Fibroblast of lung (primary cell): ENCODE data around the gene TBC1D22B. TPM values are rescaled to one million over a fixed set of nuclear protein-coding genes. Genes with fewer than 3 reads are reported as not detected.
"Not testable (repeated sequence)": the region's sequence is repeated elsewhere in the genome, so short reads cannot be mapped to it uniquely, and the experiment has no call there.

Experiments used
- DNase-seq, 2 donors: peaks; one replicate each; pipeline versions ENCODE4 v3.0.0 to v3.0.0-alpha.2; 2010; ENCODE audit warnings: low read depth in 2 of 2
- H2AFZ ChIP-seq: 2 replicates; pipeline ENCODE4 v1.5.1; 2012; ENCODE audit warnings: low read length, control low read depth, inconsistent platforms
- H3K27ac ChIP-seq: 2 replicates; pipeline ENCODE4 v1.5.1; 2011; ENCODE audit warnings: low read length, control low read depth; ENCODE audit not compliant: insufficient read depth
- H3K27me3 ChIP-seq: 2 replicates; pipeline ENCODE4 v1.5.1; 2011; ENCODE audit warnings: mild to moderate bottlenecking, low read length; ENCODE audit not compliant: control insufficient read depth, insufficient read depth
- H3K36me3 ChIP-seq: 2 replicates; pipeline ENCODE4 v1.5.1; 2011; ENCODE audit warnings: low read length; ENCODE audit not compliant: control insufficient read depth, insufficient read depth
- H3K4me1 ChIP-seq: 2 replicates; pipeline ENCODE4 v1.5.1; 2011; ENCODE audit warnings: low read length; ENCODE audit not compliant: control insufficient read depth, insufficient read depth; ENCODE audit errors: extremely low read depth
- H3K4me2 ChIP-seq: 2 replicates; pipeline ENCODE4 v1.5.1; 2011; ENCODE audit warnings: low read length, control low read depth; ENCODE audit not compliant: insufficient read depth; ENCODE audit errors: extremely low read depth
- H3K4me3 ChIP-seq, 4 experiments: fragments of 200-600 bp in 1 of 4; sonication (generic) in 1 of 4; replicated peaks in 1 of 4; 2 replicates each; pipeline ENCODE4 v1.5.1; 2011 to 2016; ENCODE audit warnings: low read length in 4 of 4, low read depth in 3 of 4, mild to moderate bottlenecking in 3 of 4, control low read depth in 2 of 4, inconsistent platforms in 1 of 4, mixed read lengths in 1 of 4; ENCODE audit not compliant: insufficient read depth in 1 of 4; ENCODE audit errors: control extremely low read depth in 1 of 4
- H3K79me2 ChIP-seq: 2 replicates; pipeline ENCODE4 v1.5.1; 2012; ENCODE audit warnings: mild to moderate bottlenecking, low read length, inconsistent platforms; ENCODE audit not compliant: control insufficient read depth, insufficient read depth
- H3K9ac ChIP-seq: 2 replicates; pipeline ENCODE4 v1.5.1; 2011; ENCODE audit warnings: mild to moderate bottlenecking, low read length, control low read depth; ENCODE audit not compliant: insufficient read depth
- H3K9me3 ChIP-seq: 2 replicates; pipeline ENCODE4 v1.5.1; 2012; ENCODE audit warnings: low read depth, low read length; ENCODE audit not compliant: control insufficient read depth, insufficient read depth
- H4K20me1 ChIP-seq: 2 replicates; pipeline ENCODE4 v1.5.1; 2011; ENCODE audit warnings: low read length; ENCODE audit not compliant: control insufficient read depth, insufficient read depth; ENCODE audit errors: extremely low read depth
- CTCF ChIP-seq, 2 donors: IDR thresholded peaks in 1 of 2; conservative IDR thresholded peaks in 1 of 2; 1 replicate in 1 of 2; 2 replicates in 1 of 2; pipeline ENCODE4 v1.5.1; 2011 to 2012; ENCODE audit warnings: low read length in 2 of 2, control low read depth in 1 of 2, inconsistent platforms in 1 of 2, low read depth in 1 of 2, mild to moderate bottlenecking in 1 of 2
- EZH2 ChIP-seq: IDR thresholded peaks from 2 replicates; pipeline ENCODE4 v1.5.1; 2012; ENCODE audit warnings: low read length, control low read depth, mild to moderate bottlenecking; ENCODE audit errors: missing control alignments
- polyA plus RNA-seq, 2 donors: library from polyadenylated mRNA; depleted of rRNA in 1 of 2; stranded (reverse) in 1 of 2; unstranded in 1 of 2; fragments of >200 nt; gene quantifications; 2 replicates each; pipeline ENCODE4 v1.2.1, GENCODE V29; 2011 to 2012; ENCODE audit warnings: missing spikeins in 1 of 2
- total RNA-seq: library from RNA; depleted of rRNA; stranded (reverse); fragments of >200 nt; gene quantifications from 2 replicates; pipeline ENCODE4 v1.2.1, GENCODE V29; 2014

The TBC1D22B gene
- total and polyA plus RNA-seq, 2 donors (not counting 1 experiment from before 2014, with no cell fraction given): 6.3 to 9.7 TPM

- H3K36me3 ChIP-seq: no peaks in the 10 kb centered on the region
- H3K9me3 ChIP-seq: no peaks in the 10 kb centered on the region
- H3K4me3 ChIP-seq: no peak overlapping the region
- peaks cover 7% of the 10 kb centered on the region for H3K4me1 ChIP-seq
- no peak overlapping the region for H3K27ac ChIP-seq
- no peaks in the 10 kb centered on the region for H3K79me2 ChIP-seq
- no peak overlapping the region for H3K4me2 ChIP-seq
- no peak overlapping the region for H2AFZ ChIP-seq
- H3K9ac ChIP-seq: no peak overlapping the region
- peak; percentile 10 to 67 for DNase-seq
- TF ChIP-seq EZH2 (no peak), CTCF (conservative IDR thresholded peaks at IDR 0.05 in 1 of 2, IDR thresholded peaks at IDR 0.05 in 1 of 2; ENCODE audit: low read depth in 1 of 2, low read length in 2 of 2) (no peak)
- no peaks in the 10 kb centered on the region for H3K27me3 ChIP-seq
- H4K20me1 ChIP-seq: no peaks in the 10 kb centered on the region
These were observed 66.0 kb downstream of the TBC1D22B start for GRCh38 chr6:37323580-37323979.

GRCh38 chr6:37324131-37325033, 66.8 kb downstream of the TBC1D22B start:
- H3K27ac ChIP-seq: peak overlapping the region; percentile 6

GRCh38 chr6:37330345-37330744, 72.8 kb downstream of the TBC1D22B start:
- H3K4me2 ChIP-seq, H3K9ac ChIP-seq, DNase-seq, H3K4me1 ChIP-seq, H3K36me3 ChIP-seq, H3K9me3 ChIP-seq, H3K27ac ChIP-seq, H4K20me1 ChIP-seq, H3K79me2 ChIP-seq, H3K4me3 ChIP-seq, H2AFZ ChIP-seq, H3K27me3 ChIP-seq: not testable (repeated sequence)

More at GRCh38 chr6:37324131-37325033, 66.8 kb downstream of the TBC1D22B start:
- no peaks in the 10 kb centered on the region for H3K9me3 ChIP-seq
- no peak overlapping the region for H3K9ac ChIP-seq
- H2AFZ ChIP-seq: no peak overlapping the region
- DNase-seq: peak; percentile 36 to 50
- H3K36me3 ChIP-seq: no peaks in the 10 kb centered on the region
- no peak overlapping the region for H3K4me2 ChIP-seq
- no peaks in the 10 kb centered on the region for H4K20me1 ChIP-seq
- H3K27me3 ChIP-seq: no peaks in the 10 kb centered on the region
- TF ChIP-seq EZH2: no peak
- TF ChIP-seq CTCF (conservative IDR thresholded peaks at IDR 0.05 in 1 of 2, IDR thresholded peaks at IDR 0.05 in 1 of 2; ENCODE audit: low read depth in 1 of 2, low read length in 2 of 2): no peak
- H3K4me3 ChIP-seq: no peak overlapping the region
- H3K4me1 ChIP-seq: peaks cover 7% of the 10 kb centered on the region
- H3K79me2 ChIP-seq: no peaks in the 10 kb centered on the region
